ENCODE results near the gene JAKMIP1. TPM values are rescaled to one million over a fixed set of nuclear protein-coding genes. Genes with fewer than 3 reads are reported as not detected.
"Not testable (repeated sequence)": the region's sequence is repeated elsewhere in the genome, so short reads cannot be mapped to it uniquely, and the experiment has no call there.

JAKMIP1 gene
- total RNA-seq, 1 donor from 2014 or later: 0.54 TPM

GRCh38 chr4:6221851-6222760, 21.8 kb upstream of the JAKMIP1 start:
- peaks cover 85% of the 10 kb centered on the region for H3K27me3 Mint-ChIP-seq (ENCODE audit: low read depth)
- no peaks in the 10 kb centered on the region for H3K36me3 Mint-ChIP-seq (ENCODE audit: low read depth)
- H3K27ac Mint-ChIP-seq (ENCODE audit: unreplicated experiment): no peak overlapping the region
- peaks cover 5% of the 10 kb centered on the region for H3K4me1 Mint-ChIP-seq
- peak; percentile 73 for DNase-seq (ENCODE audit: low read depth, low spot score)
- H3K9me3 Mint-ChIP-seq: no peaks in the 10 kb centered on the region
- no peak for TF ChIP-seq CTCF (conservative IDR thresholded peaks at IDR 0.05)
- peak overlapping the region; percentile 71 for H3K4me3 Mint-ChIP-seq

- no peak overlapping the region for H3K27ac Mint-ChIP-seq (ENCODE audit: unreplicated experiment)
- no peaks in the 10 kb centered on the region for H3K9me3 Mint-ChIP-seq
- H3K4me3 Mint-ChIP-seq: peak overlapping the region; percentile 71
- no peaks in the 10 kb centered on the region for H3K36me3 Mint-ChIP-seq (ENCODE audit: low read depth)
- no peak for TF ChIP-seq CTCF (conservative IDR thresholded peaks at IDR 0.05)
- peaks cover 5% of the 10 kb centered on the region for H3K4me1 Mint-ChIP-seq
- H3K27me3 Mint-ChIP-seq (ENCODE audit: low read depth): peaks cover 87% of the 10 kb centered on the region
- DNase-seq (ENCODE audit: low read depth, low spot score): no peak
Observed at GRCh38 chr4:6221301-6221850, 21.0 kb upstream of the JAKMIP1 start.

GRCh38 chr4:6217716-6218381, 17.5 kb upstream of the JAKMIP1 start:
- peaks cover 5% of the 10 kb centered on the region for H3K4me1 Mint-ChIP-seq
- no peaks in the 10 kb centered on the region for H3K36me3 Mint-ChIP-seq (ENCODE audit: low read depth)
- H3K27me3 Mint-ChIP-seq (ENCODE audit: low read depth): peaks cover 79% of the 10 kb centered on the region
- no peak for DNase-seq (ENCODE audit: low read depth, low spot score)
- H3K4me3 Mint-ChIP-seq: no peak overlapping the region
- H3K27ac Mint-ChIP-seq (ENCODE audit: unreplicated experiment): no peak overlapping the region
- no peak for TF ChIP-seq CTCF (conservative IDR thresholded peaks at IDR 0.05)
- H3K9me3 Mint-ChIP-seq: no peaks in the 10 kb centered on the region

GRCh38 chr4:6216588-6216987, 16.2 kb upstream of the JAKMIP1 start:
- no peak for TF ChIP-seq CTCF (conservative IDR thresholded peaks at IDR 0.05)
- Mint-ChIP-seq H3K27ac (ENCODE audit: unreplicated experiment) (no peak overlapping the region), H3K4me3 (no peak overlapping the region), H3K9me3 (no peaks in the 10 kb centered on the region), H3K36me3 (ENCODE audit: low read depth) (no peaks in the 10 kb centered on the region), H3K4me1 (peaks cover 4% of the 10 kb centered on the region), H3K27me3 (ENCODE audit: low read depth) (peaks cover 79% of the 10 kb centered on the region)
- DNase-seq (ENCODE audit: low read depth, low spot score): no peak

- DNase-seq (ENCODE audit: low read depth, low spot score): no peak
- H3K36me3 Mint-ChIP-seq (ENCODE audit: low read depth): no peaks in the 10 kb centered on the region
- no peaks in the 10 kb centered on the region for H3K9me3 Mint-ChIP-seq
- H3K27ac Mint-ChIP-seq (ENCODE audit: unreplicated experiment): no peak overlapping the region
- H3K4me1 Mint-ChIP-seq: peaks cover 10% of the 10 kb centered on the region
- H3K4me3 Mint-ChIP-seq: no peak overlapping the region
- peaks cover 45% of the 10 kb centered on the region for H3K27me3 Mint-ChIP-seq (ENCODE audit: low read depth)
- TF ChIP-seq CTCF (conservative IDR thresholded peaks at IDR 0.05): no peak
Observed at GRCh38 chr4:6209921-6210320, 9.6 kb upstream of the JAKMIP1 start.

GRCh38 chr4:6209291-6209690, 8.9 kb upstream of the JAKMIP1 start:
- H3K9me3 Mint-ChIP-seq; H3K36me3 Mint-ChIP-seq (ENCODE audit: low read depth); H3K4me3 Mint-ChIP-seq; H3K27ac Mint-ChIP-seq (ENCODE audit: unreplicated experiment); DNase-seq (ENCODE audit: low read depth, low spot score): not testable (repeated sequence)
- Mint-ChIP-seq H3K27me3 (ENCODE audit: low read depth) (peaks cover 40% of the 10 kb centered on the region), H3K4me1 (peaks cover 10% of the 10 kb centered on the region)
